Measurements from ENCODE around the gene POU2AF2.

- no peak for TF ChIP-seq ATF3 (CRISPR knock-in tag; conservative IDR thresholded peaks at IDR 0.05)
- TF ChIP-seq E2F5 (CRISPR knock-in tag; IDR thresholded peaks at IDR 0.05): no peak
- TF ChIP-seq CTCF (IDR thresholded peaks at IDR 0.05): no peak
- no peak for TF ChIP-seq NR3C1 (CRISPR knock-in tag; conservative IDR thresholded peaks at IDR 0.05; ENCODE audit: low read depth)
- TF ChIP-seq ZNF232 (CRISPR knock-in tag; IDR thresholded peaks at IDR 0.05): no peak
- TF ChIP-seq USF1 (CRISPR knock-in tag; IDR thresholded peaks at IDR 0.05): no peak
- TF ChIP-seq MAX (CRISPR knock-in tag; IDR thresholded peaks at IDR 0.05): no peak
- no peak for TF ChIP-seq ZNF416 (CRISPR knock-in tag; IDR thresholded peaks at IDR 0.05)
- no peak for TF ChIP-seq GTF2I (CRISPR knock-in tag; conservative IDR thresholded peaks at IDR 0.05)
- TF ChIP-seq ZBTB43 (CRISPR knock-in tag; IDR thresholded peaks at IDR 0.05): no peak
Measured at GRCh38 chr11:111306321-111306720, 60.8 kb downstream of the POU2AF2 start.

All from WTC11 (cell line).